Occipital lobe (tissue), 2 donors: ENCODE data around the gene OST4. TPM values are rescaled to one million over a fixed set of nuclear protein-coding genes. Genes with fewer than 3 reads are reported as not detected.

ENCODE experiments used
- DNase-seq: peaks from one replicate; lab custom pipeline; 2025; lab: John Stamatoyannopoulos, UW
- total RNA-seq: library from RNA; depleted of rRNA; stranded (reverse); fragments of >200 nt; gene quantifications from one replicate; pipeline ENCODE4 v1.2.3, GENCODE V29; 2014

Gene OST4
- total RNA-seq, 1 donor from 2014 or later, result 132 TPM

DNA sequence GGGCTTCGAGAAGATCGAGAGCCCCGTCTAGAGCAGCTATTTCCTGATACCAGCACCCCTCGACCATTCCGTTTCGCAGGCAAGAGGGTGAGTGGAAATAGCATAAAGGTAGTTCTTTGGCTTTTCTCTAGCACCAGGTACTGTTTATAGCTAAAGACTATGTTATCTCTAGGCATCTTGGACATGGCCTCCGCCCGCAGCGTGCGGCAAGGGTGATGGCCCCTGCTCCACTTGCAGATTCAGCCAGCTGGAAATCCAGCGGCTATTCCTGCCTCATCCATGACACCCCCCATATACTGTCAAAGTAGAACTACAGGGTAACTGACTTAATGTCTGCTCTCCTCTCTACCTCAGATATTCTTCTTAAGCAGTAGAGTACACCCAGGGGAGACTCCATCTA lies 16.7 kb downstream of the OST4 start:
- no peak for DNase-seq

DNA sequence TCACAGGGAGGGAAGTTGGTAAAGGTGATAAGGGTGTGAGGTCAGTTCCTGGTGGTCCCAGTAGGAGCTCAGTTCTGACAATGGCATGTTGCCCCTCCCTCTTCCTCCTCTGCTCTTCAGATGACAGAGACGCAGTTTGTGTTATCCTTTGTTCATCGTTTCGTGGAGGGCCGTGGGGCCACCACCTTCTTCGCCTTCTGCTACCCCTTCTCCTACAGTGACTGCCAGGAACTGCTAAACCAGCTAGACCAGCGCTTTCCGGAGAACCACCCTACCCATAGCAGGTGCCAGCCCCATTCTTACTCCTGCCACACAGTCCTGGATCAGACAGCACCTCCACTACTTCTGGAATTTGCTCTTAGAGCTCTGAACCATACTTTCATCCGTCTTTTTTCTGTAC lies 17.7 kb downstream of the OST4 start:
- DNase-seq, result no peak

DNA sequence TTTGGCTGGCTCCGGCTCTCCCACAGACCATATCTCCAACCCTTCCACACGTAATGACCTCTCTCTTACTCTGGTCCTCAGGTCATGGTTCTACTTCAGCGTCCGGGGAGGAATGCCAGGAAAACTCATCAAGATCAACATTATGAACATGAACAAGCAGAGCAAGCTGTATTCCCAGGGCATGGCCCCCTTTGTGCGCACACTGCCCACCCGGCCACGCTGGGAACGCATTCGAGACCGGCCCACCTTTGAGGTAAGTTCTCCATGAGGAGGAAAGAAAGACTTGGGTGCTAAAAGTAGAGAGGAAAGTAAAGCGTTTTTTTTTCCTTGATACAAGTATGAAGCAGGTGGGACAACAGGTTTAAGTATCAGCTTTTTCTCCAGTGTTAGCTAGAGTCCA lies 18.1 kb downstream of the OST4 start:
- no peak for DNase-seq

DNA sequence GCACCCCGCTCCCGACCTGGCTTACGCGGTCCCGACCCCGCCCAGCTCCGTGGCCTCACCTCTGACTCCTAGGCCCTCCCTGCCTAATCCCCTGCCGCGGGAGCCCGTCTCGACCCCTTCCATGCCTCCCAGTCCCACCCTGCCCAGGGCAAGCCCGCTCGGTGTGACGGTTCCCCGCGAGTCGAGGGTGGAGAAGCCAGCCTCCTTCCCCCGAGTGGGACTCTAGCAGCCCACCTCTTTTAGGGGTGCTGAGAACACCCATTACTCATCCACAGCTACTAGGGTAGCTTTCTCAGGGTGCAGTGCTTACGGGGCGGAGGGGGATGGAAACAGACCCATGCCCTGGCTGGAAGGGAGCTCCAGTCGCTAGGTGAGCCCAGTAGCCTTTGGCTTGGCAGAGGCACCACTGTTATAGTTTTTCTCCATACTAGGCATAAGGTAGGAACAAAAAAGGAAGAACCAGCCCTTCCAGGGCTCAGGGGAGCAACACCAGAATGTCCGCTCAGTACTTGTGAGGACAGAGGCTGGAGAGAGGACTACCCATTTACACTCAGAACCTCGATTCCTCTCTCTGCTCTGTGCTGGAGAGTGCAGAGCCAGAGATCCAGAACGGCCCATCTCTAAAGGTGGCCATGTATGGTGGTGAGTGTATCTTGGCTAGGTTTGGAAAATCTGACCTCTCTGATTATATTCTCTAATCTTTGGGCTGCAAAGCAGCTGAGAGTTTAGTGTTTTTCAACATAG lies 19.4 kb downstream of the OST4 start:
- no peak for DNase-seq

DNA sequence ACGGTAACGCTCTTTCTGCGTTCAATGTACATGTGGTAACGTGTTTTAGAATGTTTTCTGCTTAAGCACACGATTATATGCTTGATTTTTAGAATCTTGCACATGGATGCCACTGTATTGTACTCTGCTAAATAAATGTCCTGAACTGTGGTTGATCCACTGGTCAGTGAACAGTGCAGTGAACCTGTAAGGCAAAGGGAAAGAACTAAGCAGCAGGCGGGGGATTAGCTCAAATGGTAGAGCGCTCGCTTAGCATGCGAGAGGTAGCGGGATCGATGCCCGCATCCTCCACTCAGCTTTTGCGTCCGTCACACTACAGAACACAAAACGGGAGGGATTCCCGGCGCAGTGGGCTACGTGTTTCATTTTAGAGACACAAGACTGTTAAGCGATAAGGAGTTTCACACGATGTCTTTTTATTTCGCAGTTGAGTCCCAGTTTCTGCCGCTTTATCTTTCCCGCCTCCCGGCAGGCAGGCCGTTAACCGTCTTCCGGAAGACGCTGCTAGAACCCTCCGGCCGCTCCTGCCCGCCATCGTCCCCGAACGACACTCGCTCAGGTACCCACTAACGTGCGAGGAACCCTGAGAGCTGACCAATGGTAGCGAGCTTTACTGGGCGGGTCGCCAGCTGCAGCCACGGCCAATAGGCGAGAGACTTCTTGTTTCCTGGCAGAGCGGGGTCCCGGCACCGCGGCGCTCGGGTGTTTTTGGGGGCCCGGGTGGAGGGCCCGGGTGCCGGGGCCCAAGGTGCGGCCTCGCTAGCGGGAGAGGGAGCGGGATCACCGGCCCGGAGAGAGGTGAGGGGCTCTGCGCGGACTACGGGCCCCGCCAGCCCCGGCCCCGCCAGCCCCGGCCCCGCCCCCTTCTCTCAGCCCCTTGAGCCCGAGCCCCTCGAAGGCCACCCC lies 20.2 kb downstream of the OST4 start, which contains the start of gene AGBL5:
Gene AGBL5, plus strand, starts transcription at position 673 of the 906 bp plus-strand sequence. CDS start 1,291 bp downstream, outside the sequence.
- peak; percentile 89 for DNase-seq

DNA sequence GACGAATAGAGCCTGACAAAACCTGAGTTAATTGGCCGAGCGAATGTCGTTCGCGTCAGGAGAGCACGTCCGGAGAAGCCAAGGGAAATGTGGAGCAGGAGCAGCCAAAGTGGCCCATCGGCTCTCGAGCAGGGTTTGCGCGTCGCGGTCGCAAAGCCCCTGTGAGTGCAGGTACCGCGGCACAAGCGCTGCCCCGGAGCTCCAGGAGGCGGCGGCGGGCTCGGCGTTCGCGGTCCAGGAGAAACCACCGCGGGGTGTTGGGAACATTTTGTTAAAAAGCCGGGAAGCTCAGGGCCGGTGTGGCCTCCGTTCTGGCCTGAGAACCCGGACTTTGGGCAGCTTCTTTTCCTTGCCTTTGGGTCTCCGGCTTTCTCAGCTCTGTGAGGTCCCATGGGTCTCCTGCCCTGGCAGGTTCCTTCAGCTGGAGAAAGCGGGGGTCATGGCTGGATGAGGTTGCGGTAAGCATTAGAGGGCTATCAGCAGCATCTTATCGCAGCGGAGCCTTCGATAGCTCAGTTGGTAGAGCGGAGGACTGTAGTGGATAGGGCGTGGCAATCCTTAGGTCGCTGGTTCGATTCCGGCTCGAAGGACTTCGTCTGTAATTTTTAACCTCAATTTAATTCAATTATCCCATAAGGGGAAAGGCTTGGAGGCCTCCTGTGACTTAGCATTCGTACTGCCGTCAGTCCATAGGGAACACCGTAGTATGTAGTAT lies 21.0 kb downstream of the OST4 start:
- peak; percentile 86 for DNase-seq

DNA sequence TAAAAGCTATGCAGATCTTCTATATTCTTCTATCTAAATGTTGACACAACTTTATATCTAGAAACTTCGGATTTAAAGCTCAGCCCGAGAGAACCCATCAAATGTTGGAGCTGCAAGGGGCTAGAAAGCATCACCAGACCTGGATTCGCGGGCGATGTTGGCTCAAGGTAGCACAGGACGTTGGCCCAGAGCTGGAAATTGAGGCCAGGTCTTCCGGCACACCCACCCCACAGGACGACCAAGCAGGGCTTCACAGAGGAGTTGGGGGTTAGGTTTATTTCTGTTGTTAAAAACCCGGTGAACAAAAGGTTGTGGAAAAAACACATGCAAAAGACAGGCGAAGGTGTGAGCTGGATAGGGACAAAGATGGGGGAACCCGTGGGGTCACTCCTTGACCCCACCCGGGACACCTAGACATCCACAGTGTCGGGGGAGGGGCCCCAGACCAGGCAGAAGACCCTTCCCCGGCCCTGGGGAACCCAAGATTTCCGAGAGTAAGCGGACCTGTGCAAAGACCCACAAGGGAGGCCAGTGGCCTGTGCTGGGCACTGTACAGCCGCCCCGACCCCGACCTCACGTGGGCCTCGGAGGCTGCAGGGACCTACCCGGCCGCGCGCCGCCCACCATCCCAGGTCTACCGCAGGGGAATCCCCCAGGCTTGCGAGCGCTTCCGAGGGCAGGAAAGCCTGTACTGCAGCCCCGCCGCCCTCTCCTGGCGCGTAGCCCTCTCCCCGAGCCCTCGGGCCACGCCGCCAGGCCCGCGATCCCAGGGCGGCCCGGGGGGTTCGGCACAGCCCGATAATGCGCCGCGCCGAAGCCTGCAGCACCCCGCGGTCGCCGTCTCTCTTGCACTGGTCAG lies 21.8 kb downstream of the OST4 start:
- no peak for DNase-seq

DNA sequence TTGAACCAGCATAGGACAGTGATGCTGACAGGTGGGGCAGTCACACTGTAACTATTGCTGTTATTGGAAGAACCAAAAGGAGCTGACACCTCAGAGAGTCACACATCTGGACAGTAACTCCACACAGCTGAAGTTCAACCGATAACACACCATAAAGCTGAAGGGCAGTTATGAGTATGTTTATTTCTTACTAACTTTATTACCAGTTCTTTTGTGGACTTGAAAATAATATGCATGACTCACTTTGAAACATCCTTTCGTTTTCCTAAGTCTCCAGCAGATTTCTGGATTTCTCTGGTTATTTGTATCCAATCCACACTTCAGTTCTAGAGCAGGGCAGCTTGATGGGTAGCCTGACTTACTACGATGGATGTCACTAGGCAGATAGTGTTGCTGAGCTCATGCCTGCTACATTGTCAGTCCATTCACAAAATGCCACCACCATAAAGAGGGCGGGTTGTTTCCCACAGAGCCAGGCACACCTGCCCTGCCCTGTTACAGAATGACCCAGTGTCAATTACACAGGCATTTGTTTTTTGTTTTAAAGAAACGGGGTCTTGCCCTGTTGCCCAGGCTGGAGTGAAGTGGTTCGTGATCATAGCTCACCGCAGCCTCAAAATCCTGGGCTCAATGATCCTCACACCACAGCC lies 28.3 kb downstream of the OST4 start:
- no peak for DNase-seq

DNA sequence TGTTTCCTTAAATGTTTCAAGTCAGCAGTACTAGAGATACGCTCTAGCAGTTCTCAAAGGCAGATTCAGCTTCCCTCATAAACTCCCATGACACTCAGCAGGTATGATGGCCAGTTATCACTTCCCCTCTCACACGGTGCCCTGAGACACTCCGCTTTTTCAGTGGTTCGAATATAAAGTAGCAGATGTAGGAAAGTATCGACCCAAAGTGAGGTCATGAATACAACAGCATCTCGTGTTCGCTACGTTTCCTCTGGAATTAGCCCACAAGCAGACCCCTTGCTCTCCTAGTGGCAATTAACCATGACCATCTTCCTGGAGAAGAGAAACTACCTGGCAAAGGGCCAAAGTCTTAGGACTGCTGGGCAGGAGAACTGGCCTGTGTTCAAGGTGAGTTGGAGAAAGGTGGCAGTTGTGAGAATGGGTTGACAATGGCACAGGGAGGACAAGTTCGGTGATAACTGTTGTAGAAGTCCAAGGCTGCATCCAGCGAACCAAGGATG lies 29.2 kb downstream of the OST4 start:
- no peak for DNase-seq

DNA sequence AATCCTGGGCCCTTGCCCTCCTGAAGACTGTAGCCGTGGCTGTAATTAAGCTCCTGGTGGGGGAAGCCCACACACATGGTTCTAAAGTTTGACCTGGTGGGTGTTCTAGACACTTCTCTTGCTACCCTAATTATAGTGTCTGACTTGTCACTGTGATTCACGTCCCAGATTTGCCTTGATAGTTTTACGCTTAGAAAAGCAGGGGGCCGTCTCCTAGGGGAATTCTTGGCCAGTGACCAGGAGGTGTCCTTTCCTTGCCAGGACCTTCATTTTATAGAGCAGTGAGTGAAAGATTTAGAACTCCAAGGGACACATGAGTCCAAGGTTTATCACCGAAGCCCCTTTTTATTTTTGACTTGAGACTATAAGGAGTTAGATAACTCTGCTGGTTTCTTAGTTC lies 29.7 kb downstream of the OST4 start:
- DNase-seq, result peak; percentile 16

DNA sequence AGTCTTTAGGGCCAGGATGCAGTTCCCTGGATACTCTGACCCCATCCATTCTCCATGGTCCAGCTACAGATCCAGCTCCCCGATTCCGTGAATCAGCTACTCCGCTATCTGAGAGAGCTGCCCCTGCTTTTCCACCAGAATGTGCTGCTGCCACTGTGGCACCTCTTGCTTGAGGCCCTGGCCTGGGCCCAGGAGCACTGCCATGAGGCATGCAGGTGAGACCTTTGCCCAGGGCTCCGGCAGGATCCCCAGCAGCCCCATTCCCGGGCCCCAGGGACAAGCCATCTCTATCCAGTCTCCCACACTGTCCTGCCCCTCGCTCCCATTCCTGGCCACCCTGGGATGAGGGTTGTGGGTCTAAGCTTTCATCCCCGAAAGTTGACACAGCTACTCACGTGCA lies 31.2 kb downstream of the OST4 start:
- DNase-seq, result no peak

DNA sequence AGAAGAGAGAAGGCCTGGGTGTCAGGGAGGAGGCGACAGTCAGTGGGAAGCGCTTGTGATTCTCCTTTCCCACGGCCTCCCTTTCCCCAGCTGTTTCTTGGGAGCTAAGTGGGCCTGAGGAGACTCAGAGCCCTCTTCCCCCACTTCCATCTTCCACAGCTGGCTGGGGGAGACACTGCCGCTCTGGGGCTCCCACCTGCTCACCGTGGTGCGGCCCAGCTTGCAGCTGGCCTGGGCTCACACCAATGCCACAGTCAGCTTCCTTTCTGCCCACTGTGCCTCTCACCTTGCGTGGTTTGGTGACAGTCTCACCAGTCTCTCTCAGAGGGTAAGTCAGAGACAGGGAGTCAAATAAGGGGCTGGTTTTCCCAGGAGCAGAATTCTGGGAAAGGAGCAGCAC lies 31.6 kb downstream of the OST4 start:
- no peak for DNase-seq

DNA sequence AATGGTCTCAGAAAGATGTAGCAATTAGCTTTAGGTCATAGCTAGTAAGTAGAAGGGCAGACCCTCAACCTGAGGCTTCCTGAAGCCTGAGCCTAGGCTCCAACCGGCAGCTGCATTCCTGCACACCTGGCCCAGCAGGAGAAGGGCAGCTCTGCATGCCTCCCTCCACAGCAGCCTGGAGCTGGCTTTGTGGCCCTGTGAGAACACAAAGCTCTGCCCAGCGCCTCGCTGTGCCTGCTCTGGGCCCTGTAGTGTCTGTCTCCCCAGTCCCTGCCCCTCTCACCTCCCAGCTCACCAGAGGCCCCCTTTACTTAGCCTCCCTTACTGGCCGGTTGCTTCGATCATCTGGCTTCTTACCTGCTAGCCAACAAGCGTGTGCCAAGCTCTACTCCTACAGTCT lies 32.0 kb downstream of the OST4 start:
- DNase-seq, result no peak

DNA sequence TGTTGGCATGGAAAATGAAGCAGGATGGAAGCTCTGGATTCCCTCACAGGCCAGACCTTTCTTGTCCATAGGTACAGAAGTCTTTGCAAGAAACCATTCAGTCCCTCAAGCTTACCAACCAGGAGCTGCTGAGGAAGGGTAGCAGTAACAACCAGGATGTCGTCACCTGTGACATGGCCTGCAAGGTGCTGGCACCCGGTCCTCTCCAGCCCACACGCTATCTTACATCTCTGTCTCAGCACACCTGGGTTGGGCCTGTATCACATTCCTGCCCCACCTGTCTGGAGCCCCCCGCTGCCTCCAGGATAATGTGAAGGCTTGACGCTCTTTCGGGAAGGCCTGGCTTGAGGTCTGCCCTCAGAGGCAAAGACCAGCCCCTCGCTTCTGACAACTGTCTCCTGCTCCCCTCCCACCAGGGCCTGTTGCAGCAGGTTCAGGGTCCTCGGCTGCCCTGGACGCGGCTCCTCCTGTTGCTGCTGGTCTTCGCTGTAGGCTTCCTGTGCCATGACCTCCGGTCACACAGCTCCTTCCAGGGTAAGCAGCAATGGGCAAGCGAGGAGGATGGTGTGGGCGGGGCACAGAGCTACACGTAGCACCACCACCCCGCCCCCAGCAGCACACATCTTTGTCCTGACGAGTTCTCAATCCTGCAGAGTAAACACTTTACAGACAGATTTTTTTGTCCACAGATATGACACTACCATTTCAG lies 32.7 kb downstream of the OST4 start:
- no peak for DNase-seq

DNA sequence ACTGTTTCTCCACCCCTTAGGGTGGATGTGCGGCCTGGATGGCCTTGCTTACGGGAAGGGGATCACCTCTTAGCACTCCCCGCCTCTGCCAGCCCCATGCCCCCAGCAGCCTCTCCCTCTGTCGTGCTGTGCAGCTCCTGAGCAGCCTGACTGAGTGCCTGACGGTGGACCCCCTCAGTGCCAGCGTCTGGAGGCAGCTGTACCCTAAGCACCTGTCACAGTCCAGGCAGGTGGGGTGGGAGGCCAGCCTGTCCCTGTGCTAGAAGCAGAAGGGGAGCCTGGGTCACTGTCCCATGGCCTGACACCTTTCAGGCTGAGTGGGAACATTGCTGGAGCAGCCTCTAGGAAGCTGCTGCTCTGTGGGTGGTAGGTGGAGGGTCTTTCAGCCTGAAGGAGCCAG lies 33.4 kb downstream of the OST4 start:
- no peak for DNase-seq

DNA sequence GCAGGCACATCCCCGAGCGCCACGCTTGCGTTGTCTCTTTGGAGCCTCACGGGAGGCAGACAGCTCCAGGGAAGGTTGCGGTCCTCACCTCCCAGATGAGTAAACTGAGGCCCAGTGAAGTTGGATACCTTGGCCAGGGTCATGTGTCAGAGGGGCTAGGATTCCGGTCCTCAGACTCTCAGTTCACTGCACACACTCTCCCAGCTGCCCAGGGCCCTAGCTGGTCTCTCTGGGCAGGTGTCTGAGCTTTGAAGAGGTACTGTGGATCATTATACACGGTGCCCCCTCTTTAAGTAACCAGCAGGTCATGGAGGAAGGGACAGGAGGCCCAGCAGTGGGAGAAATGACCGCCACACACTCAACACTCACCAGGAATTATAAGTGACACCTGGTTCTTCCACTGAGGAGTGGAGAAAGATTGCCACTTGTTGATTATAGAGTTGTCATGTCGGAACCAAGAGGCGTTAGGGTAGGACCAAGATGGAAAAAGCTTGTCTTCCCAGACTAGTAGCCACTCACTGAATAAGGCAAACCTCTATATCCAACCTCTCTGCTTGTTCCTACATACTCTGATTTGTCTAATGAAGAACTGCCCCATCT lies 38.1 kb downstream of the OST4 start:
- DNase-seq, result no peak

DNA sequence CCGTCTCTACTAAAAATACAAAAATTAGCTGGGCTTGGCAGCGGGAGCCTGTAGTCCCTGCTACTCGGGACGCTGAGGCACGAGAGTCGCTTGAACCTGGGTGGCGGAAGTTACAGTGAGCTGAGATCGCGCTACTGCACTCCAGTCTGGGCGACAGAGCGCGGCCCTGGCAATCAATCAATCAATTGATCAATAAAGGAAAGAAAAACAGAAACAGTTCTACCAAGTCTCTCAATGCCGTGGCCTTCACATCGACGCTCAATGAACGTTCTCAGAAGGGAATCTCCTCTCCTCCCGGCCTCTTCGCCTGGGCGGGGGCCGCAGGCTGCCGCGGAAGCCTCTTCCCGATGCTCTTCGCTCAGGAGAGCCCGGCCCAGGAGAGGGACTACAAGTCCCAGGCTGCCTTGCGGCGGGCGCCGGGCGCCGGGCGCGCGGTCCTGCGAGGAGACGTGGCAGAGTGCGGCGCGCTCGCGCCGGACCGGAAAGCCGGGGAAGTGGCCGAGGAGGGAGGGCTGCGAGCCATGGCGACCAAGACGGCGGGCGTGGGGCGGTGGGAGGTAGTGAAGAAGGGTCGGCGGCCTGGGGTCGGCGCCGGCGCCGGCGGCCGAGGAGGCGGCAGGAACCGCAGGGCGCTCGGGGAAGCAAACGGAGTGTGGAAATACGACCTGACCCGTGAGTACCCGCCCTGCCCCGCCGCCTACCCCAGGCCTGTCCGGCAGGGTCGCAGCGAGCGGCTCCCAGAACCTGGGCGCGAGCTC lies 38.8 kb downstream of the OST4 start, which contains the start of gene TMEM214:
Gene TMEM214, plus strand, starts transcription at position 471 of the 758 bp plus-strand sequence. Its CDS starts 51 bp downstream, at position 522.
- DNase-seq, result peak; percentile 79

DNA sequence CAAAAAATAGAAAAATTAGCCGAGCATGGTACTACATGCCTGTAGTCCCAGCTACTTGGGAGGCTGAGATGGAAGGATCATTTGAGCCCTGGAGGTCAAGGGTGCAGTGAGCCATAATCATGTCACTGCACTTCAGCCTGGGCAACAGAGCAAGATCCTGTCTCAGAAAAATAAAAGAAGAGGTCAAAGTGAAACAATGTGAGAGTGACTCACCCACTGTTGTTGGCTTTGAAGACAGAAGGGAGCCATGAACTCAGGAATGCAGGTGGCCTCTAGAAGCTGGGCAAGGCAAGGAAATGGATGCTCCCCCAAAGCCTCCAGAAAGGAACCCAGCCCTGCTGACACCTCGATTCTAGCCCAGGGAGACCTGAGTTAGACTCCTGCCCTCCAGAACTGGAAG lies 42.4 kb downstream of the OST4 start:
- DNase-seq, result no peak
